Hypothalamus (tissue), 51 donors: ENCODE results near the gene ZNF254.
"Not testable (repeated sequence)": the region's sequence is repeated elsewhere in the genome, so short reads cannot be mapped to it uniquely, and the experiment has no call there.

Experiments used
- DNase-seq, 51 donors: peaks; one replicate each; lab custom pipeline; 2025; lab: John Stamatoyannopoulos, UW

The ZNF254 gene

GRCh38 chr19:24071078-24071477 is 15.9 kb upstream of the ZNF254 start:
- no peak for DNase-seq

GRCh38 chr19:24072720-24073119 is 14.3 kb upstream of the ZNF254 start:
- no peak for DNase-seq

GRCh38 chr19:24073807-24074206 is 13.2 kb upstream of the ZNF254 start:
- no peak for DNase-seq

GRCh38 chr19:24074720-24075454 is 12.1 kb upstream of the ZNF254 start:
- DNase-seq, result no peak

GRCh38 chr19:24075530-24075929 is 11.5 kb upstream of the ZNF254 start:
- not testable (repeated sequence) for DNase-seq

- no peak for DNase-seq
These were observed 8.3 kb upstream of the ZNF254 start for GRCh38 chr19:24078680-24079079.

- DNase-seq, result no peak
These were observed 5.9 kb upstream of the ZNF254 start for GRCh38 chr19:24081056-24081455.

GRCh38 chr19:24098359-24098758 is 11.4 kb downstream of the ZNF254 start:
- no peak for DNase-seq

- DNase-seq, result no peak
These were observed 12.8 kb downstream of the ZNF254 start for GRCh38 chr19:24099829-24100228.

- DNase-seq, result not testable (repeated sequence)
These were observed 13.6 kb downstream of the ZNF254 start for GRCh38 chr19:24100597-24100996.

- no peak for DNase-seq
These were observed 14.6 kb downstream of the ZNF254 start for GRCh38 chr19:24101459-24102115.

GRCh38 chr19:24127601-24128000 is 40.6 kb downstream of the ZNF254 start:
- no peak for DNase-seq

GRCh38 chr19:24140099-24140498 is 53.1 kb downstream of the ZNF254 start:
- DNase-seq, result no peak

GRCh38 chr19:24140591-24140990 is 53.6 kb downstream of the ZNF254 start:
- DNase-seq, result no peak

GRCh38 chr19:24141612-24142011 is 54.6 kb downstream of the ZNF254 start:
- no peak for DNase-seq

GRCh38 chr19:24142771-24143170 is 55.8 kb downstream of the ZNF254 start:
- DNase-seq, result no peak

GRCh38 chr19:24159707-24160106 is 72.7 kb downstream of the ZNF254 start:
- no peak for DNase-seq

- DNase-seq, result no peak
These were observed 79.1 kb downstream of the ZNF254 start for GRCh38 chr19:24166055-24166454.

- no peak for DNase-seq
These were observed 86.9 kb downstream of the ZNF254 start for GRCh38 chr19:24173882-24174281.

- no peak for DNase-seq
These were observed 90.7 kb downstream of the ZNF254 start for GRCh38 chr19:24177686-24178085.

- DNase-seq, result no peak
These were observed 91.2 kb downstream of the ZNF254 start for GRCh38 chr19:24178207-24178606.
